ENCODE data around the gene TXNDC2.
"Not testable (repeated sequence)": the region's sequence is repeated elsewhere in the genome, so short reads cannot be mapped to it uniquely, and the experiment has no call there.

TXNDC2 gene

DNA sequence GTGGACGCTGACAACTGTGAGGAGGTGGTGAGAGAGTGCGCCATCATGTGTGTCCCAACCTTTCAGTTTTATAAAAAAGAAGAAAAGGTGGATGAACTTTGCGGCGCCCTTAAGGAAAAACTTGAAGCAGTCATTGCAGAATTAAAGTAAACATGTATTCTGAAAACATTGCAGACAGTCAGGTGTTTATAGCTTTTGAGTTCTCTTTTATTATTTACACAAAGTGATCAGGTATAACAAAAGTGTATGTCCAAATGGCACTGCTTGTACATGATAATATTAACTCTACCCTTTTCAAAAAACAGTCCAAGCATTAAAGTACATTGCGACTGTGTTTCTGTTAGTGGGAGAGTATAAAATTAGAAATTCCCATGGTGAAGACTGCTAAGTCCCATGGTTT lies 2.2 kb downstream of the TXNDC2 start:
- no peak overlapping the region for H3K4me3 Mint-ChIP-seq
- H3K4me1 Mint-ChIP-seq (ENCODE audit: low read depth) = no peaks in the 10 kb centered on the region
- no peaks in the 10 kb centered on the region for H3K36me3 Mint-ChIP-seq (ENCODE audit: low read depth)
- peaks cover 3% of the 10 kb centered on the region for H3K27me3 Mint-ChIP-seq
- no peak overlapping the region for H3K27ac Mint-ChIP-seq
- no peaks in the 10 kb centered on the region for H3K9me3 Mint-ChIP-seq

GRCh38 chr18:9890196-9890595 lies 4.4 kb downstream of the TXNDC2 start:
- Mint-ChIP-seq H3K4me1 (ENCODE audit: low read depth) (no peaks in the 10 kb centered on the region), H3K27ac (no peak overlapping the region), H3K9me3 (no peaks in the 10 kb centered on the region), H3K27me3 (peaks cover 3% of the 10 kb centered on the region), H3K36me3 (ENCODE audit: low read depth) (no peaks in the 10 kb centered on the region), H3K4me3 (no peak overlapping the region)

GRCh38 chr18:9890957-9891356 lies 5.2 kb downstream of the TXNDC2 start:
- Mint-ChIP-seq H3K27ac (no peak overlapping the region), H3K9me3 (no peaks in the 10 kb centered on the region), H3K27me3 (peaks cover 3% of the 10 kb centered on the region), H3K4me3 (no peak overlapping the region), H3K4me1 (ENCODE audit: low read depth) (no peaks in the 10 kb centered on the region), H3K36me3 (ENCODE audit: low read depth) (no peaks in the 10 kb centered on the region)

GRCh38 chr18:9891515-9891914 lies 5.7 kb downstream of the TXNDC2 start:
- H3K9me3 Mint-ChIP-seq; H3K36me3 Mint-ChIP-seq (ENCODE audit: low read depth); H3K4me1 Mint-ChIP-seq (ENCODE audit: low read depth); H3K27ac Mint-ChIP-seq; H3K27me3 Mint-ChIP-seq; H3K4me3 Mint-ChIP-seq: not testable (repeated sequence)

GRCh38 chr18:9894454-9895068 lies 8.8 kb downstream of the TXNDC2 start:
- Mint-ChIP-seq H3K27ac (no peak overlapping the region), H3K9me3 (no peaks in the 10 kb centered on the region), H3K4me3 (no peak overlapping the region), H3K4me1 (ENCODE audit: low read depth) (peaks cover 13% of the 10 kb centered on the region), H3K27me3 (no peaks in the 10 kb centered on the region), H3K36me3 (ENCODE audit: low read depth) (no peaks in the 10 kb centered on the region)

DNA sequence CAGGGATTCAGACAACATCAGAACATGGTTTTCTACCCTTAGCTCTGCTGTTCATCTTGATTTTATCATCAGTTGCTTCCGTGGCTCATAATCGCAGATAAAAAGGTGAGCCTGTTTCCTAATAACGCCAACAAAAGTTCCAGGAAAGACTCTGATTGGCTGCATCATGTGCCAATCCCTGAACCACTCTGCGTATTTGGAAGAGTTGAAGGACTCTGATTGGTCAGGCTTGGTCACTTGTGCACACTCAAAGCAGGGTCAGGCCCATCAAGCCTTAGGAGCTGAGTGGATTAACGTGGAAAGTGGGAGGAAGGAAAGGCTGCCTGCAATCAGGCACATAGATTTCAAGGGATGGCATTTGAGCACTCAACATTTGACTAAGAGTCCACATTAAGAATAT lies 11.4 kb downstream of the TXNDC2 start:
- no peaks in the 10 kb centered on the region for H3K9me3 Mint-ChIP-seq
- H3K4me3 Mint-ChIP-seq = no peak overlapping the region
- H3K36me3 Mint-ChIP-seq (ENCODE audit: low read depth) = no peaks in the 10 kb centered on the region
- no peaks in the 10 kb centered on the region for H3K27me3 Mint-ChIP-seq
- no peak overlapping the region for H3K27ac Mint-ChIP-seq
- H3K4me1 Mint-ChIP-seq (ENCODE audit: low read depth) = peaks cover 25% of the 10 kb centered on the region

- not testable (repeated sequence) for H3K27me3 Mint-ChIP-seq; H3K27ac Mint-ChIP-seq; H3K4me3 Mint-ChIP-seq; H3K36me3 Mint-ChIP-seq (ENCODE audit: low read depth); H3K9me3 Mint-ChIP-seq
- H3K4me1 Mint-ChIP-seq (ENCODE audit: low read depth) = peaks cover 25% of the 10 kb centered on the region
These were observed 12.1 kb downstream of the TXNDC2 start for GRCh38 chr18:9897787-9898291.

GRCh38 chr18:9898792-9899549 lies 13.2 kb downstream of the TXNDC2 start:
- peaks cover 25% of the 10 kb centered on the region for H3K4me1 Mint-ChIP-seq (ENCODE audit: low read depth)
- H3K9me3 Mint-ChIP-seq = no peaks in the 10 kb centered on the region
- peaks cover 3% of the 10 kb centered on the region for H3K27me3 Mint-ChIP-seq
- H3K4me3 Mint-ChIP-seq = no peak overlapping the region
- peak overlapping the region; percentile 13 for H3K27ac Mint-ChIP-seq
- H3K36me3 Mint-ChIP-seq (ENCODE audit: low read depth) = no peaks in the 10 kb centered on the region

- H3K4me3 Mint-ChIP-seq = not testable (repeated sequence)
These were observed 13.8 kb downstream of the TXNDC2 start for GRCh38 chr18:9899550-9899930.

GRCh38 chr18:9900699-9901098 lies 14.9 kb downstream of the TXNDC2 start:
- H3K4me1 Mint-ChIP-seq (ENCODE audit: low read depth) = peaks cover 25% of the 10 kb centered on the region
- H3K27me3 Mint-ChIP-seq = peaks cover 10% of the 10 kb centered on the region
- no peaks in the 10 kb centered on the region for H3K9me3 Mint-ChIP-seq
- H3K4me3 Mint-ChIP-seq = no peak overlapping the region
- H3K27ac Mint-ChIP-seq = no peak overlapping the region
- no peaks in the 10 kb centered on the region for H3K36me3 Mint-ChIP-seq (ENCODE audit: low read depth)

More at GRCh38 chr18:9899550-9899930, 13.8 kb downstream of the TXNDC2 start:
- not testable (repeated sequence) for H3K27me3 Mint-ChIP-seq; H3K36me3 Mint-ChIP-seq (ENCODE audit: low read depth); H3K9me3 Mint-ChIP-seq
- peaks cover 25% of the 10 kb centered on the region for H3K4me1 Mint-ChIP-seq (ENCODE audit: low read depth)
- peak overlapping the region; percentile 13 for H3K27ac Mint-ChIP-seq

DNA sequence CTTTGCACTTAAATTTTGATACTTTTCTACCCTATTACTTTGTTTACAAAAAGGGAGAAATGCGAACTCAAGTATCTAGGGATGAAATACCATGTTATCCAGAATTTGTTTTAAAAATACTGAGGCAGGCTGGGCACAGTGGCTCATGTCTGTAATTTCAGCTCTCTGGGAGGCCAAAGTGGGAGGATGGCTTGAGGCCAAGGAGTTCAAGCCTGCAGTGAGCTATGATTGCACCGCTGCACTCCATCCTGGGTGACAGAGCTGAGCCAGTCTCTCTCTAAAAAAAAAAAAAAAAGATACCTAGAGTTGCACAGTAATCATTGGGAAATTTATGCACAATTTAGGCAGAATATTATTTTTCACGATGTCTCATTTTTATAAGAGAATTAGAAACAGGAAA lies 15.6 kb downstream of the TXNDC2 start:
- no peaks in the 10 kb centered on the region for H3K9me3 Mint-ChIP-seq
- H3K36me3 Mint-ChIP-seq (ENCODE audit: low read depth) = no peaks in the 10 kb centered on the region
- H3K27ac Mint-ChIP-seq = no peak overlapping the region
- H3K4me1 Mint-ChIP-seq (ENCODE audit: low read depth) = peaks cover 25% of the 10 kb centered on the region
- H3K27me3 Mint-ChIP-seq = peaks cover 14% of the 10 kb centered on the region
- H3K4me3 Mint-ChIP-seq = no peak overlapping the region

GRCh38 chr18:9902264-9902663 lies 16.5 kb downstream of the TXNDC2 start:
- not testable (repeated sequence) for H3K9me3 Mint-ChIP-seq; H3K27ac Mint-ChIP-seq; H3K4me3 Mint-ChIP-seq; H3K36me3 Mint-ChIP-seq (ENCODE audit: low read depth)
- Mint-ChIP-seq H3K27me3 (peaks cover 22% of the 10 kb centered on the region), H3K4me1 (ENCODE audit: low read depth) (peaks cover 25% of the 10 kb centered on the region)

DNA sequence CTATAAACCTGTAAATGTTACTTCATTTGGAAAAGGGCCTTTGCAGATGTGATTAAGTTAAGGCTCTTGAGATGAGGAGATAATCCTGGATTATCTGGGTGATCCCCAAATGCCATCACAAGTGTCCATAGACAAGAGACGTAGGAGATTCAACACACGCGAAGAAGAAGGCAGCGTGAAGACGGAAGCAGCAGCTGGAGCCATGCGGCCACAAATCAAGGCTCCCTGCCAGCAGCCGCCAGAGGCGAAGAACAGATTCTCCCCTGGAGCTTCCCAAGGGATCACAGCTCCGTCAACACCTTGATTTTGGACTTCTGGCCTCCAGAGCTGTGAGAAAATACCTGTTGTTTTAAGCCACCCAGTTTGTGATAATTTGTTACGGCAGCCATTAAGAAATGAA lies 17.1 kb downstream of the TXNDC2 start:
- Mint-ChIP-seq H3K9me3 (no peaks in the 10 kb centered on the region), H3K4me3 (no peak overlapping the region), H3K4me1 (ENCODE audit: low read depth) (peaks cover 25% of the 10 kb centered on the region), H3K27me3 (peaks cover 25% of the 10 kb centered on the region), H3K36me3 (ENCODE audit: low read depth) (no peaks in the 10 kb centered on the region), H3K27ac (no peak overlapping the region)

- Mint-ChIP-seq H3K9me3 (no peaks in the 10 kb centered on the region), H3K36me3 (ENCODE audit: low read depth) (no peaks in the 10 kb centered on the region), H3K4me3 (no peak overlapping the region), H3K4me1 (ENCODE audit: low read depth) (peaks cover 5% of the 10 kb centered on the region), H3K27me3 (peaks cover 29% of the 10 kb centered on the region), H3K27ac (no peak overlapping the region)
These were observed 19.7 kb downstream of the TXNDC2 start for GRCh38 chr18:9905401-9905922.

DNA sequence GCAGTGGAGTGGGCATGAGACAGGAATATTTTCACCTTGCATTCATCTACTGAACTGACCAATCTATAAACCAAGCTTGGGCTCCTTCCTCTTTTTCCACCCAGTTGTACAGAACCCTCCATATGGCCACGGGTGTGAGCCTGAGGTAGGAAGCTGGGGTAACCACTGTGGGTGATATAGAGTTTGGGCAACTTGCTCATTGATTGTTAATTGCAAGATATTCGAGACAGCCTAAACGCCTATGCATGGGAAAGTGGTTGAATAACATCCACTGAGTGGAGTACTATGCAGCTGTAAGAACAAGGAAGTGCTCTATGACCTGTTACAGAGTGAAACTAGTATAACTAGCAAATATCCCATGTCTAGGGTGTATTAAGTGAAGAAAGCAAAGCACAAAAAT lies 20.7 kb downstream of the TXNDC2 start:
- peaks cover 29% of the 10 kb centered on the region for H3K27me3 Mint-ChIP-seq
- no peaks in the 10 kb centered on the region for H3K9me3 Mint-ChIP-seq
- no peaks in the 10 kb centered on the region for H3K4me1 Mint-ChIP-seq (ENCODE audit: low read depth)

More for the DNA sequence above, 20.7 kb downstream of the TXNDC2 start:
- Mint-ChIP-seq H3K27ac (no peak overlapping the region), H3K36me3 (ENCODE audit: low read depth) (no peaks in the 10 kb centered on the region), H3K4me3 (no peak overlapping the region)
